HEK293 (cell line): ENCODE results near the gene NEURL4.

ENCODE experiments used
- CTCF ChIP-seq: fragments of 450-650 bp; formaldehyde crosslinking; IDR thresholded peaks from 2 replicates; pipeline ENCODE4 v1.5.1; 2016; ENCODE audit warnings: missing biosample characterization, missing genetic modification characterization
- HIC1 ChIP-seq: fragments of 450-650 bp; formaldehyde crosslinking; IDR thresholded peaks from 2 replicates; pipeline ENCODE4 v1.5.1; 2016; ENCODE audit warnings: missing biosample characterization, missing genetic modification characterization
- KLF1 ChIP-seq: fragments of 450-650 bp; formaldehyde crosslinking; IDR thresholded peaks from 2 replicates; pipeline ENCODE4 v1.5.1; 2016; ENCODE audit warnings: missing biosample characterization, missing genetic modification characterization
- KLF10 ChIP-seq: fragments of 450-650 bp; IDR thresholded peaks from 2 replicates; pipeline ENCODE4 v1.5.1; 2018; ENCODE audit warnings: missing biosample characterization, mild to moderate bottlenecking, missing genetic modification characterization
- KLF16 ChIP-seq: fragments of 450-650 bp; formaldehyde crosslinking; IDR thresholded peaks from 2 replicates; pipeline ENCODE4 v1.5.1; 2017; ENCODE audit warnings: missing biosample characterization, missing genetic modification characterization
- KLF8 ChIP-seq: fragments of 450-650 bp; formaldehyde crosslinking; IDR thresholded peaks from 2 replicates; pipeline ENCODE4 v1.5.1; 2016; ENCODE audit warnings: missing biosample characterization, missing genetic modification characterization
- YY1 ChIP-seq: fragments of 450-650 bp; formaldehyde crosslinking; IDR thresholded peaks from 2 replicates; pipeline ENCODE4 v1.5.1; 2018; ENCODE audit warnings: missing biosample characterization, missing genetic modification characterization
- ZBTB17 ChIP-seq: fragments of 450-650 bp; formaldehyde crosslinking; IDR thresholded peaks from 2 replicates; pipeline ENCODE4 v1.5.1; 2016; ENCODE audit warnings: missing biosample characterization, missing genetic modification characterization
- ZEB2 ChIP-seq: fragments of 450-650 bp; formaldehyde crosslinking; IDR thresholded peaks from 2 replicates; pipeline ENCODE4 v1.5.1; 2016; ENCODE audit warnings: missing biosample characterization, missing genetic modification characterization
- ZFP3 ChIP-seq: fragments of 450-650 bp; formaldehyde crosslinking; IDR thresholded peaks from 2 replicates; pipeline ENCODE4 v1.5.1; 2016; ENCODE audit warnings: low read depth, missing biosample characterization, missing genetic modification characterization
- ZNF140 ChIP-seq: fragments of 450-650 bp; formaldehyde crosslinking; IDR thresholded peaks from 2 replicates; pipeline ENCODE4 v1.5.1; 2016; ENCODE audit warnings: missing biosample characterization, missing genetic modification characterization
- ZNF157 ChIP-seq: fragments of 450-650 bp; formaldehyde crosslinking; IDR thresholded peaks from 2 replicates; pipeline ENCODE4 v1.5.1; 2016; ENCODE audit warnings: missing biosample characterization, missing genetic modification characterization
- ZNF335 ChIP-seq: fragments of 450-650 bp; formaldehyde crosslinking; conservative IDR thresholded peaks from 2 replicates; pipeline ENCODE4 v1.5.1; 2016; ENCODE audit warnings: missing biosample characterization, missing genetic modification characterization
- ZNF341 ChIP-seq: fragments of 450-650 bp; formaldehyde crosslinking; IDR thresholded peaks from 2 replicates; pipeline ENCODE4; 2016; ENCODE audit warnings: low read depth, missing biosample characterization, missing genetic modification characterization
- ZNF416 ChIP-seq: fragments of 450-650 bp; formaldehyde crosslinking; IDR thresholded peaks from 2 replicates; pipeline ENCODE4 v1.5.1; 2016; ENCODE audit warnings: missing biosample characterization, missing genetic modification characterization
- ZNF558 ChIP-seq: fragments of 450-650 bp; formaldehyde crosslinking; IDR thresholded peaks from 2 replicates; pipeline ENCODE4 v1.5.1; 2016; ENCODE audit warnings: missing biosample characterization, missing genetic modification characterization
- ZNF560 ChIP-seq: fragments of 450-650 bp; formaldehyde crosslinking; IDR thresholded peaks from 2 replicates; pipeline ENCODE4 v1.5.1; 2017; ENCODE audit warnings: missing biosample characterization, missing genetic modification characterization, borderline replicate concordance
- ZNF621 ChIP-seq: fragments of 450-650 bp; formaldehyde crosslinking; IDR thresholded peaks from 2 replicates; pipeline ENCODE4 v1.5.1; 2017; ENCODE audit warnings: missing biosample characterization, missing genetic modification characterization
- ZNF629 ChIP-seq: fragments of 450-650 bp; formaldehyde crosslinking; IDR thresholded peaks from 2 replicates; pipeline ENCODE4 v1.5.1; 2017; ENCODE audit warnings: missing biosample characterization, missing genetic modification characterization
- ZNF701 ChIP-seq: fragments of 450-650 bp; formaldehyde crosslinking; IDR thresholded peaks from 2 replicates; pipeline ENCODE4 v1.5.1; 2016; ENCODE audit warnings: missing biosample characterization, missing genetic modification characterization
- ZNF785 ChIP-seq: fragments of 450-650 bp; formaldehyde crosslinking; IDR thresholded peaks from 2 replicates; pipeline ENCODE4 v1.5.1; 2016; ENCODE audit warnings: missing biosample characterization, missing genetic modification characterization
- ZSCAN16 ChIP-seq: fragments of 450-650 bp; formaldehyde crosslinking; IDR thresholded peaks from 2 replicates; pipeline ENCODE4 v1.5.1; 2016; ENCODE audit warnings: missing biosample characterization, missing genetic modification characterization
- TF ChIP-seq, protein P1 (sequence below): fragments of 450-650 bp; formaldehyde crosslinking; IDR thresholded peaks from 2 replicates; pipeline ENCODE4; 2016; ENCODE audit warnings: missing biosample characterization, missing genetic modification characterization
- TF ChIP-seq, protein P2 (sequence below): fragments of 450-650 bp; formaldehyde crosslinking; IDR thresholded peaks from 2 replicates; pipeline ENCODE4 v1.5.1; 2016; ENCODE audit warnings: missing biosample characterization, missing genetic modification characterization
- TF ChIP-seq, protein P3 (sequence below): fragments of 450-650 bp; formaldehyde crosslinking; IDR thresholded peaks from 2 replicates; pipeline ENCODE4 v1.5.0; 2017; ENCODE audit warnings: missing biosample characterization, missing genetic modification characterization, borderline replicate concordance
- TF ChIP-seq, protein P4 (sequence below): fragments of 450-650 bp; formaldehyde crosslinking; IDR thresholded peaks from 2 replicates; pipeline ENCODE4 v1.5.1; 2016; ENCODE audit warnings: missing biosample characterization, missing genetic modification characterization

The NEURL4 gene

DNA sequence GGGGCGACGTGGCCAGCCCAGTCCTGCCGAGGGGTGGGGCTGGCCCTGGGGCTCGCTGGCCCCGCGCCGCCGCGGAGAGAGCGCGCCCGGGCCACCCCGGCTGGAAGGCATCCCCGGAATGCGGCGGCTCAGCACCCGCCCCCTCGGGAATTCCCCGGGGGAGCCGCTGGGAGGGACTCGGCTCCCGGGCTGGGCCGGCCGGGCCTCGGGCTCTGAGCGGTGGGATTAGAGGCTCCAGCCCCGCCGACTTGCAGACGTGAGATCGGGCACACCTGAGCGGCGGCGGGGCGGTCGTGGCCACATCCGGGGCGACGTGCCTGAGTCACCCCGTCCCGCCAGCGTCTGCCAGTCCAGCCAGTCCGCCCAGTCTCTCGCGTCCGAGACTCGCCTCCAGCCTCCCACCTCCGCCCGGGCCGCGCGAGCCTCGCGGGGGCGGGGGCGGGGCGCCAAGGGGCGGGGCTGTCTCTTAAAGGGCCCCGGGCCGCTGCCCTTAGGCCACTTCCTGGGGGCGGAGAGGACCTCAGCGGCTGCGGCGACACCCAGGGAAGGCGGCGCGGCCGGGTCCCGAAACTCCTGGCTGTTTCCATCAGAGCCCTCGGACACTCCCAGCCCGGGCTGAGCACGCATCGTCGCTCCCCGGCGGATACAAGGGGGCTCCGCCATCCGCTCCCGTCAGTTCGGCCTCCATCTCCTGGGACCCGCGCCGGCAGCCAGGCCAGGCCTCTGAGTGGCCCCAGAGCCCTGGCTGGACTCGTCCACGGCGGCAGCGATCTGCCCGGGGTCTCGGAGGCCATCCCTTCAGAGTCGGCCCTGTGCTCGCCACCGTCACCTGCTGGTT, 22.7 kb upstream of the NEURL4 start, which contains the start of gene KCTD11 (continued):
- TF ChIP-seq ZNF335 (tag by site-specific recombination): peak; percentile 73
- peak; percentile 97 for TF ChIP-seq KLF10 (tag by site-specific recombination)
- TF ChIP-seq ZSCAN16 (tag by site-specific recombination): no peak
- TF ChIP-seq, protein P1, sequence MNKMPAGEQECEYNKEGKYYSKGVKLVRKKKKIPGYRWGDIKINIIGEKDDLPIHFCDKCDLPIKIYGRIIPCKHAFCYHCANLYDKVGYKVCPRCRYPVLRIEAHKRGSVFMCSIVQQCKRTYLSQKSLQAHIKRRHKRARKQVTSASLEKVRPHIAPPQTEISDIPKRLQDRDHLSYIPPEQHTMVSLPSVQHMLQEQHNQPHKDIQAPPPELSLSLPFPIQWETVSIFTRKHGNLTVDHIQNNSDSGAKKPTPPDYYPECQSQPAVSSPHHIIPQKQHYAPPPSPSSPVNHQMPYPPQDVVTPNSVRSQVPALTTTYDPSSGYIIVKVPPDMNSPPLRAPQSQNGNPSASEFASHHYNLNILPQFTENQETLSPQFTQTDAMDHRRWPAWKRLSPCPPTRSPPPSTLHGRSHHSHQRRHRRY (tag by site-specific recombination): no peak
- TF ChIP-seq ZNF341 (tag by site-specific recombination): no peak
- TF ChIP-seq, protein P2, sequence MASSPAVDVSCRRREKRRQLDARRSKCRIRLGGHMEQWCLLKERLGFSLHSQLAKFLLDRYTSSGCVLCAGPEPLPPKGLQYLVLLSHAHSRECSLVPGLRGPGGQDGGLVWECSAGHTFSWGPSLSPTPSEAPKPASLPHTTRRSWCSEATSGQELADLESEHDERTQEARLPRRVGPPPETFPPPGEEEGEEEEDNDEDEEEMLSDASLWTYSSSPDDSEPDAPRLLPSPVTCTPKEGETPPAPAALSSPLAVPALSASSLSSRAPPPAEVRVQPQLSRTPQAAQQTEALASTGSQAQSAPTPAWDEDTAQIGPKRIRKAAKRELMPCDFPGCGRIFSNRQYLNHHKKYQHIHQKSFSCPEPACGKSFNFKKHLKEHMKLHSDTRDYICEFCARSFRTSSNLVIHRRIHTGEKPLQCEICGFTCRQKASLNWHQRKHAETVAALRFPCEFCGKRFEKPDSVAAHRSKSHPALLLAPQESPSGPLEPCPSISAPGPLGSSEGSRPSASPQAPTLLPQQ (tag by site-specific recombination): no peak
- peak; percentile 92 for TF ChIP-seq KLF8
- TF ChIP-seq, protein P3, sequence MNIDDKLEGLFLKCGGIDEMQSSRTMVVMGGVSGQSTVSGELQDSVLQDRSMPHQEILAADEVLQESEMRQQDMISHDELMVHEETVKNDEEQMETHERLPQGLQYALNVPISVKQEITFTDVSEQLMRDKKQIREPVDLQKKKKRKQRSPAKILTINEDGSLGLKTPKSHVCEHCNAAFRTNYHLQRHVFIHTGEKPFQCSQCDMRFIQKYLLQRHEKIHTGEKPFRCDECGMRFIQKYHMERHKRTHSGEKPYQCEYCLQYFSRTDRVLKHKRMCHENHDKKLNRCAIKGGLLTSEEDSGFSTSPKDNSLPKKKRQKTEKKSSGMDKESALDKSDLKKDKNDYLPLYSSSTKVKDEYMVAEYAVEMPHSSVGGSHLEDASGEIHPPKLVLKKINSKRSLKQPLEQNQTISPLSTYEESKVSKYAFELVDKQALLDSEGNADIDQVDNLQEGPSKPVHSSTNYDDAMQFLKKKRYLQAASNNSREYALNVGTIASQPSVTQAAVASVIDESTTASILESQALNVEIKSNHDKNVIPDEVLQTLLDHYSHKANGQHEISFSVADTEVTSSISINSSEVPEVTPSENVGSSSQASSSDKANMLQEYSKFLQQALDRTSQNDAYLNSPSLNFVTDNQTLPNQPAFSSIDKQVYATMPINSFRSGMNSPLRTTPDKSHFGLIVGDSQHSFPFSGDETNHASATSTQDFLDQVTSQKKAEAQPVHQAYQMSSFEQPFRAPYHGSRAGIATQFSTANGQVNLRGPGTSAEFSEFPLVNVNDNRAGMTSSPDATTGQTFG: no peak
- TF ChIP-seq ZNF560 (tag by site-specific recombination): no peak
- peak; percentile 78 for TF ChIP-seq ZEB2 (tag by site-specific recombination)
- TF ChIP-seq, protein P4, sequence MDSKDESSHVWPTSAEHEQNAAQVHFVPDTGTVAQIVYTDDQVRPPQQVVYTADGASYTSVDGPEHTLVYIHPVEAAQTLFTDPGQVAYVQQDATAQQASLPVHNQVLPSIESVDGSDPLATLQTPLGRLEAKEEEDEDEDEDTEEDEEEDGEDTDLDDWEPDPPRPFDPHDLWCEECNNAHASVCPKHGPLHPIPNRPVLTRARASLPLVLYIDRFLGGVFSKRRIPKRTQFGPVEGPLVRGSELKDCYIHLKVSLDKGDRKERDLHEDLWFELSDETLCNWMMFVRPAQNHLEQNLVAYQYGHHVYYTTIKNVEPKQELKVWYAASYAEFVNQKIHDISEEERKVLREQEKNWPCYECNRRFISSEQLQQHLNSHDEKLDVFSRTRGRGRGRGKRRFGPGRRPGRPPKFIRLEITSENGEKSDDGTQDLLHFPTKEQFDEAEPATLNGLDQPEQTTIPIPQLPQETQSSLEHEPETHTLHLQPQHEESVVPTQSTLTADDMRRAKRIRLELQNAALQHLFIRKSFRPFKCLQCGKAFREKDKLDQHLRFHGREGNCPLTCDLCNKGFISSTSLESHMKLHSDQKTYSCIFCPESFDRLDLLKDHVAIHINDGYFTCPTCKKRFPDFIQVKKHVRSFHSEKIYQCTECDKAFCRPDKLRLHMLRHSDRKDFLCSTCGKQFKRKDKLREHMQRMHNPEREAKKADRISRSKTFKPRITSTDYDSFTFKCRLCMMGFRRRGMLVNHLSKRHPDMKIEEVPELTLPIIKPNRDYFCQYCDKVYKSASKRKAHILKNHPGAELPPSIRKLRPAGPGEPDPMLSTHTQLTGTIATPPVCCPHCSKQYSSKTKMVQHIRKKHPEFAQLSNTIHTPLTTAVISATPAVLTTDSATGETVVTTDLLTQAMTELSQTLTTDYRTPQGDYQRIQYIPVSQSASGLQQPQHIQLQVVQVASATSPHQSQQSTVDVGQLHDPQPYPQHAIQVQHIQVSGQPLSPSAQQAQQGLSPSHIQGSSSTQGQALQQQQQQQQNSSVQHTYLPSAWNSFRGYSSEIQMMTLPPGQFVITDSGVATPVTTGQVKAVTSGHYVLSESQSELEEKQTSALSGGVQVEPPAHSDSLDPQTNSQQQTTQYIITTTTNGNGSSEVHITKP (tag by site-specific recombination): 0 out of 2 replicates have a peak, but pooled peaks have one; percentile 54
- TF ChIP-seq ZNF785 (tag by site-specific recombination): no peak
- no peak for TF ChIP-seq ZFP3
- TF ChIP-seq ZNF558: no peak
- no peak for TF ChIP-seq ZNF140 (tag by site-specific recombination)
- TF ChIP-seq ZNF416: no peak
- TF ChIP-seq KLF1 (tag by site-specific recombination): peak; percentile 80
- no peak; the same call in none of the 2 replicates for TF ChIP-seq HIC1 (tag by site-specific recombination)
- TF ChIP-seq ZBTB17 (tag by site-specific recombination): peak; percentile 88
- TF ChIP-seq CTCF (tag by site-specific recombination): peak; percentile 85
- TF ChIP-seq YY1 (tag by site-specific recombination): no peak
- TF ChIP-seq ZNF701 (tag by site-specific recombination): no peak
- no peak for TF ChIP-seq ZNF621 (tag by site-specific recombination)
- TF ChIP-seq ZNF157 (tag by site-specific recombination): no peak
- TF ChIP-seq ZNF629: 0 out of 2 replicates have a peak, but pooled peaks have one; percentile 40
- peak; percentile 83 for TF ChIP-seq KLF16
